22Rv1 (cell line): ENCODE data around the gene IL10RB.

Source experiments
- CTCF ChIP-seq: fragments of 450-650 bp; IDR thresholded peaks from 2 replicates; pipeline ENCODE4 v1.5.1; 2017; ENCODE audit warnings: mild to moderate bottlenecking
- ZFX ChIP-seq: fragments of 450-650 bp; IDR thresholded peaks from 2 replicates; pipeline ENCODE4 v1.6.1; 2017; ENCODE audit warnings: antibody characterized with exemption, borderline replicate concordance

DNA sequence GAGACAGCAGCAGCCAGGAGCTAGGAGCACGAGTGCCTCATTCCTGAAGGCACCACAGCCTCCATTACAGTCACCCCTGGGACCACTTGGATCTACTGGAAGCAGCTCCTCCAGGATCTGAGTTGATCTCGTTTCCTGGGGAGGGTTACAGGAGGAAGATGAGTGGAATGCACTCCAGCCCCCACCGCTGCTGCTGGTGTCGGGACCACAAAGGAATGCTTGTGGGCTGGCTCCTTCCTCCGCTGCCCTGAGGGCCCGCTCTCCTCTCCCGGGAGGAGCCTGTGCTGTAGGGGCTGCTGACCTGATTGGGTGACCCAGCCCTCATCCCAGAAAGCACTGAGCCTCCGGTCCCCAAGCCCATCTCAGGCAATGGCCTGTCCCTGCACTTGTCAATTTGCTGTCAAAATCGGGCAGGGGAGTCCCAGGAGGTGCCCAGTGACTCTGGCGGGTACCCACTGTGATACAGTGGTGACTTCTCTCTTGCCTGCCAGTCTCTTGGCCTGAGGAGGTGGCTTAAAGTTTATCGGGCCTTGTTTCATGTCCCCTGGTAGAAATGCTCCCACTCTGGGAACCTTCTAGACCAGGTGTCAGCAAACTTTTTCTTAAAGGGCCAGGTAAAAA, 23.1 kb downstream of the IL10RB start:
- TF ChIP-seq CTCF (no peak), ZFX (no peak)
